ENCODE measurements around the gene ZNF488.

The ZNF488 gene

GRCh38 chr10:47347303-47347675, 36.8 kb downstream of the ZNF488 start:
- H3F3A ChIP-seq (ENCODE audit: insufficient read depth, low read length), result no peaks in the 10 kb centered on the region
- no peak overlapping the region for H3K27ac ChIP-seq (ENCODE audit: low read depth, low read length, poor library complexity, severe bottlenecking)
- TF ChIP-seq EZH2 (IDR thresholded peaks at IDR 0.05; ENCODE audit: borderline replicate concordance, low read length), result no peak
- no peak for TF ChIP-seq CTCF (IDR thresholded peaks at IDR 0.05; ENCODE audit: low read length)
- H3K27me3 ChIP-seq (ENCODE audit: insufficient read depth, low read length), result no peaks in the 10 kb centered on the region
- H3K4me1 ChIP-seq (ENCODE audit: insufficient read depth, low read length, severe bottlenecking), result no peaks in the 10 kb centered on the region
- H2AFZ ChIP-seq (ENCODE audit: low read length), result no peak overlapping the region
- no peak overlapping the region for H3K4me3 ChIP-seq (ENCODE audit: low read depth, low read length, poor library complexity, severe bottlenecking)
- H3K9me3 ChIP-seq (ENCODE audit: low read length), result no peaks in the 10 kb centered on the region
- H3K9me2 ChIP-seq (ENCODE audit: low read depth, low read length), result no peaks in the 10 kb centered on the region
- H3K4me2 ChIP-seq (ENCODE audit: low read length), result no peak overlapping the region
- no peaks in the 10 kb centered on the region for H3K36me3 ChIP-seq (ENCODE audit: insufficient read depth, low read length)
- H4K20me1 ChIP-seq (ENCODE audit: insufficient read depth, low read length), result no peaks in the 10 kb centered on the region
- no peak overlapping the region for H3K9ac ChIP-seq (ENCODE audit: low read length)
- no peaks in the 10 kb centered on the region for H3K79me2 ChIP-seq (ENCODE audit: insufficient read depth, low read length)

GRCh38 chr10:47346581-47347302, 37.4 kb downstream of the ZNF488 start:
- Histone ChIP-seq H3K4me3 (ENCODE audit: low read depth, low read length, poor library complexity, severe bottlenecking) (no peak overlapping the region), H3K9me2 (ENCODE audit: low read depth, low read length) (no peaks in the 10 kb centered on the region), H3K27ac (ENCODE audit: low read depth, low read length, poor library complexity, severe bottlenecking) (no peak overlapping the region), H3K9ac (ENCODE audit: low read length) (no peak overlapping the region), H4K20me1 (ENCODE audit: insufficient read depth, low read length) (no peaks in the 10 kb centered on the region), H3K4me1 (ENCODE audit: insufficient read depth, low read length, severe bottlenecking) (no peaks in the 10 kb centered on the region), H3F3A (ENCODE audit: insufficient read depth, low read length) (no peaks in the 10 kb centered on the region), H3K27me3 (ENCODE audit: insufficient read depth, low read length) (no peaks in the 10 kb centered on the region), H3K36me3 (ENCODE audit: insufficient read depth, low read length) (no peaks in the 10 kb centered on the region), H2AFZ (ENCODE audit: low read length) (no peak overlapping the region), H3K79me2 (ENCODE audit: insufficient read depth, low read length) (no peaks in the 10 kb centered on the region), H3K4me2 (ENCODE audit: low read length) (no peak overlapping the region), H3K9me3 (ENCODE audit: low read length) (no peaks in the 10 kb centered on the region)
- TF ChIP-seq EZH2 (IDR thresholded peaks at IDR 0.05; ENCODE audit: borderline replicate concordance, low read length) (no peak), CTCF (IDR thresholded peaks at IDR 0.05; ENCODE audit: low read length) (no peak)

GRCh38 chr10:47344996-47345870, 38.9 kb downstream of the ZNF488 start:
- no peaks in the 10 kb centered on the region for H3F3A ChIP-seq (ENCODE audit: insufficient read depth, low read length)
- no peaks in the 10 kb centered on the region for H3K27me3 ChIP-seq (ENCODE audit: insufficient read depth, low read length)
- no peaks in the 10 kb centered on the region for H4K20me1 ChIP-seq (ENCODE audit: insufficient read depth, low read length)
- no peak overlapping the region for H3K4me3 ChIP-seq (ENCODE audit: low read depth, low read length, poor library complexity, severe bottlenecking)
- no peaks in the 10 kb centered on the region for H3K36me3 ChIP-seq (ENCODE audit: insufficient read depth, low read length)
- no peak overlapping the region for H2AFZ ChIP-seq (ENCODE audit: low read length)
- H3K79me2 ChIP-seq (ENCODE audit: insufficient read depth, low read length), result no peaks in the 10 kb centered on the region
- H3K9me2 ChIP-seq (ENCODE audit: low read depth, low read length), result no peaks in the 10 kb centered on the region
- no peaks in the 10 kb centered on the region for H3K4me1 ChIP-seq (ENCODE audit: insufficient read depth, low read length, severe bottlenecking)
- H3K9me3 ChIP-seq (ENCODE audit: low read length), result no peaks in the 10 kb centered on the region
- no peak overlapping the region for H3K4me2 ChIP-seq (ENCODE audit: low read length)
- no peak overlapping the region for H3K27ac ChIP-seq (ENCODE audit: low read depth, low read length, poor library complexity, severe bottlenecking)
- TF ChIP-seq EZH2 (IDR thresholded peaks at IDR 0.05; ENCODE audit: borderline replicate concordance, low read length) (no peak), CTCF (IDR thresholded peaks at IDR 0.05; ENCODE audit: low read length) (no peak)
- no peak overlapping the region for H3K9ac ChIP-seq (ENCODE audit: low read length)
